ENCODE data around the gene PCDH19.

GRCh38 chrX:100319716-100320115 is 90.4 kb downstream of the PCDH19 start:
- TF ChIP-seq CTCF (IDR thresholded peaks at IDR 0.05) (no peak), POLR2A (IDR thresholded peaks at IDR 0.05) (no peak)

Measured in tibial nerve (tissue), 3 donors.